Measurements from ENCODE around the gene ZNF462.
A peak's percentile ranks its signal among the peaks of the same experiment; 100 is the strongest.
"Not testable (repeated sequence)": the region's sequence is repeated elsewhere in the genome, so short reads cannot be mapped to it uniquely, and the experiment has no call there.

Gene ZNF462

GRCh38 chr9:106886111-106887046, 23.4 kb downstream of the ZNF462 start:
- DNase-seq (ENCODE audit: low spot score) = no peak

GRCh38 chr9:106887066-106887465, 24.1 kb downstream of the ZNF462 start:
- DNase-seq (ENCODE audit: low spot score) = no peak

GRCh38 chr9:106889061-106889590, 26.2 kb downstream of the ZNF462 start:
- no peak for DNase-seq (ENCODE audit: low spot score)

- DNase-seq (ENCODE audit: low spot score) = no peak
Measured at GRCh38 chr9:106890608-106891007, 27.6 kb downstream of the ZNF462 start.

GRCh38 chr9:106891286-106891685, 28.3 kb downstream of the ZNF462 start:
- no peak for DNase-seq (ENCODE audit: low spot score)

- DNase-seq (ENCODE audit: low spot score) = peak; percentile 72
Measured at GRCh38 chr9:106892632-106893031, 29.7 kb downstream of the ZNF462 start.

- no peak for DNase-seq (ENCODE audit: low spot score)
Measured at GRCh38 chr9:106893088-106893487, 30.1 kb downstream of the ZNF462 start.

GRCh38 chr9:106896695-106897094, 33.7 kb downstream of the ZNF462 start:
- no peak for DNase-seq (ENCODE audit: low spot score)

- DNase-seq (ENCODE audit: low spot score) = no peak
Measured at GRCh38 chr9:106897236-106897635, 34.3 kb downstream of the ZNF462 start.

- DNase-seq (ENCODE audit: low spot score) = no peak
Measured at GRCh38 chr9:106897751-106898150, 34.8 kb downstream of the ZNF462 start.

GRCh38 chr9:106900523-106900922, 37.6 kb downstream of the ZNF462 start:
- not testable (repeated sequence) for DNase-seq (ENCODE audit: low spot score)

GRCh38 chr9:106906129-106906528, 43.2 kb downstream of the ZNF462 start:
- DNase-seq (ENCODE audit: low spot score) = no peak

GRCh38 chr9:106911951-106912350, 49.0 kb downstream of the ZNF462 start:
- no peak for DNase-seq (ENCODE audit: low spot score)

GRCh38 chr9:106913276-106913675, 50.3 kb downstream of the ZNF462 start:
- DNase-seq (ENCODE audit: low spot score) = no peak

GRCh38 chr9:106915851-106916250, 52.9 kb downstream of the ZNF462 start:
- no peak for DNase-seq (ENCODE audit: low spot score)

- no peak for DNase-seq (ENCODE audit: low spot score)
Measured at GRCh38 chr9:106916466-106917235, 53.7 kb downstream of the ZNF462 start.

GRCh38 chr9:106918825-106919509, 56.0 kb downstream of the ZNF462 start:
- no peak for DNase-seq (ENCODE audit: low spot score)

- DNase-seq (ENCODE audit: low spot score) = no peak
Measured at GRCh38 chr9:106920091-106920490, 57.1 kb downstream of the ZNF462 start.

GRCh38 chr9:106920701-106921283, 57.8 kb downstream of the ZNF462 start:
- no peak for DNase-seq (ENCODE audit: low spot score)

GRCh38 chr9:106921341-106921899, 58.5 kb downstream of the ZNF462 start:
- peak; percentile 56 for DNase-seq (ENCODE audit: low spot score)

GRCh38 chr9:106922026-106922425, 59.1 kb downstream of the ZNF462 start:
- no peak for DNase-seq (ENCODE audit: low spot score)
